ENCODE results near the gene WDR33.

The WDR33 gene

GRCh38 chr2:127681288-127681804, 129.6 kb downstream of the WDR33 start:
- ATAC-seq: no peak
- TF ChIP-seq PPARA (CRISPR knock-in tag; IDR thresholded peaks at IDR 0.05; ENCODE audit: borderline replicate concordance) (no peak), ISL1 (CRISPR knock-in tag; IDR thresholded peaks at IDR 0.05) (no peak), ZNF565 (CRISPR knock-in tag; conservative IDR thresholded peaks at IDR 0.05; ENCODE audit: low read depth) (no peak), PATZ1 (CRISPR knock-in tag; IDR thresholded peaks at IDR 0.05; ENCODE audit: borderline replicate concordance) (no peak), CREB5 (CRISPR knock-in tag; IDR thresholded peaks at IDR 0.05; ENCODE audit: low read depth) (no peak)

GRCh38 chr2:127680706-127681287, 130.2 kb downstream of the WDR33 start:
- ATAC-seq: no peak
- TF ChIP-seq TSHZ2 (CRISPR knock-in tag; IDR thresholded peaks at IDR 0.05) (no peak), ISL1 (CRISPR knock-in tag; IDR thresholded peaks at IDR 0.05) (no peak), PPARA (CRISPR knock-in tag; IDR thresholded peaks at IDR 0.05; ENCODE audit: borderline replicate concordance) (no peak), ZFP30 (CRISPR knock-in tag; IDR thresholded peaks at IDR 0.05) (no peak), ESRRG (CRISPR knock-in tag; IDR thresholded peaks at IDR 0.05) (no peak), CREB5 (CRISPR knock-in tag; IDR thresholded peaks at IDR 0.05; ENCODE audit: low read depth) (no peak), OSR1 (CRISPR knock-in tag; IDR thresholded peaks at IDR 0.05) (no peak), ZFP3 (CRISPR knock-in tag; IDR thresholded peaks at IDR 0.05) (no peak), ARNTL (CRISPR knock-in tag; IDR thresholded peaks at IDR 0.05; ENCODE audit: borderline replicate concordance, low read depth) (no peak), TCF4 (CRISPR knock-in tag; IDR thresholded peaks at IDR 0.05; ENCODE audit: borderline replicate concordance) (no peak), GLIS3 (CRISPR knock-in tag; IDR thresholded peaks at IDR 0.05) (no peak), ZNF70 (CRISPR knock-in tag; IDR thresholded peaks at IDR 0.05) (no peak), RARB (CRISPR knock-in tag; IDR thresholded peaks at IDR 0.05) (no peak), CSDC2 (CRISPR knock-in tag; IDR thresholded peaks at IDR 0.05) (no peak), PATZ1 (CRISPR knock-in tag; IDR thresholded peaks at IDR 0.05; ENCODE audit: borderline replicate concordance) (no peak), BACH2 (CRISPR knock-in tag; IDR thresholded peaks at IDR 0.05; ENCODE audit: borderline replicate concordance) (no peak), ZNF565 (CRISPR knock-in tag; conservative IDR thresholded peaks at IDR 0.05; ENCODE audit: low read depth) (no peak), ZC3H10 (CRISPR knock-in tag; IDR thresholded peaks at IDR 0.05) (no peak)

GRCh38 chr2:127679680-127680361, 131.2 kb downstream of the WDR33 start:
- TF ChIP-seq ARNTL (CRISPR knock-in tag; IDR thresholded peaks at IDR 0.05; ENCODE audit: borderline replicate concordance, low read depth): no peak
- TF ChIP-seq CSDC2 (CRISPR knock-in tag; IDR thresholded peaks at IDR 0.05): no peak
- TF ChIP-seq PATZ1 (CRISPR knock-in tag; IDR thresholded peaks at IDR 0.05; ENCODE audit: borderline replicate concordance): no peak
- no peak for TF ChIP-seq ZNF8 (CRISPR knock-in tag; IDR thresholded peaks at IDR 0.05)
- no peak for TF ChIP-seq GLIS3 (CRISPR knock-in tag; IDR thresholded peaks at IDR 0.05)
- ATAC-seq: no peak

Data from SK-N-SH treated with all-trans-retinoic acid at 6 μM for 48 hours (cell line).